K562 (cell line): ENCODE data around the gene PLGRKT. TPM values are rescaled to one million over a fixed set of nuclear protein-coding genes. Genes with fewer than 3 reads are reported as not detected.

ENCODE experiments used
- ATAC-seq: fragments of 200-7000 bp; cut with Tn5 transposase; 3 replicates; pipeline ENCODE4 v1.9.1; 2020; ENCODE audit warnings: moderate library complexity
- BruUV-seq: library from RNA; stranded (reverse); fragments of 400-500 nt; replicated peaks from 2 replicates; lab custom pipeline; 2021; lab: Mats Ljungman, UMichigan
- CTCF ChIA-PET: fragments of 300-600 bp; formaldehyde crosslinking; extraction: SDS; loops from one replicate; lab custom pipeline; 2021; ENCODE audit warnings: low intra/inter-chr PET ratio; lab: Yijun Ruan, JAX
- POLR2A ChIA-PET: fragments of 300-600, 350-650 bp; sonication (Branson Sonifier 250); formaldehyde crosslinking; extraction: SDS; loops from one replicate; lab custom pipeline; 2021; ENCODE audit warnings: antibody characterized with exemption, inconsistent platforms; lab: Yijun Ruan, JAX
- DNase-seq, 4 experiments: peaks; one replicate each; pipeline versions ENCODE4 v3.0.0 to v3.0.0-alpha.2; 2011 to 2018; ENCODE audit warnings: low spot score in 3 of 4, mixed read lengths in 3 of 4; ENCODE audit errors: extremely low read depth in 1 of 4
- FAIRE-seq: peaks from 2 replicates; lab custom pipeline; 2011; peaks lifted over from hg19 to GRCh38; lab: Jason Lieb, UNC
- H2AFZ ChIP-seq: 2 replicates; pipeline ENCODE4 v1.6.0; 2011; ENCODE audit warnings: low read depth, low read length, control low read depth, inconsistent platforms
- H3K27ac ChIP-seq: fragments of 200-600 bp; 3 replicates; pipeline ENCODE4 v1.8.0; 2011; ENCODE audit warnings: low read depth, mild to moderate bottlenecking, control low read depth, inconsistent platforms, low read length, moderate library complexity, mixed read lengths; ENCODE audit errors: extremely low read depth
- H3K27me3 ChIP-seq, 2 experiments: fragments of 300-600 bp in 1 of 2; 2 replicates in 1 of 2; 3 replicates in 1 of 2; pipeline versions ENCODE4 v1.6.0 to v1.8.0; 2011; ENCODE audit warnings: inconsistent platforms in 2 of 2, low read length in 2 of 2, mild to moderate bottlenecking in 1 of 2, mixed read lengths in 1 of 2, moderate library complexity in 1 of 2; ENCODE audit not compliant: control insufficient read depth in 2 of 2, insufficient read depth in 2 of 2
- H3K36me3 ChIP-seq: fragments of 300-600 bp; 3 replicates; pipeline ENCODE4 v1.8.0; 2011; ENCODE audit warnings: mild to moderate bottlenecking, low read length, inconsistent platforms; ENCODE audit not compliant: control insufficient read depth, insufficient read depth
- H3K4me1 ChIP-seq, 2 experiments: fragments of 200-600 bp in 1 of 2; replicated peaks in 1 of 2; 2 replicates in 1 of 2; 3 replicates in 1 of 2; pipeline versions ENCODE4 v1.5.1 to v1.8.0; 2011; ENCODE audit warnings: inconsistent platforms in 2 of 2, low read length in 2 of 2, mild to moderate bottlenecking in 1 of 2, mixed read lengths in 1 of 2, moderate library complexity in 1 of 2; ENCODE audit not compliant: control insufficient read depth in 2 of 2, insufficient read depth in 2 of 2
- H3K4me2 ChIP-seq: 2 replicates; pipeline ENCODE4 v1.6.1; 2011; ENCODE audit warnings: low read length, control low read depth, inconsistent platforms, mixed read lengths; ENCODE audit not compliant: insufficient read depth
- H3K4me3 ChIP-seq: fragments of 200-600 bp; sonication (generic), shearing (Covaris generic); 2 replicates; pipeline ENCODE4 v1.5.1; 2016; ENCODE audit warnings: control low read depth, inconsistent platforms
- H3K79me2 ChIP-seq: fragments of 200-600 bp; 3 replicates; pipeline ENCODE4 v1.8.0; 2011; ENCODE audit warnings: low read length, inconsistent platforms; ENCODE audit not compliant: control insufficient read depth, insufficient read depth
- H3K9ac ChIP-seq, 2 experiments: 2 replicates each; pipeline versions ENCODE4 v1.6.0 to v1.6.1; 2011; ENCODE audit warnings: low read depth in 2 of 2, low read length in 2 of 2, control low read depth in 1 of 2, inconsistent platforms in 1 of 2, mild to moderate bottlenecking in 1 of 2, mixed read lengths in 1 of 2; ENCODE audit not compliant: insufficient read depth in 1 of 2
- H3K9me1 ChIP-seq: one replicate; pipeline ENCODE4 v1.6.0; 2011; ENCODE audit warnings: inconsistent platforms, mild to moderate bottlenecking, low read length, moderate library complexity; ENCODE audit not compliant: control insufficient read depth, insufficient read depth
- H3K9me3 ChIP-seq: replicated peaks from 2 replicates; pipeline ENCODE4 v1.5.1; 2011; ENCODE audit warnings: low read depth, low read length, inconsistent platforms; ENCODE audit not compliant: control insufficient read depth, insufficient read depth
- H4K20me1 ChIP-seq: replicated peaks from 2 replicates; pipeline ENCODE4 v1.6.1; 2011; ENCODE audit warnings: low read length, inconsistent platforms, mixed read lengths; ENCODE audit not compliant: control insufficient read depth, insufficient read depth
- CCNT2 ChIP-seq: IDR thresholded peaks from 2 replicates; pipeline ENCODE4 v1.6.1; 2011; ENCODE audit warnings: borderline replicate concordance, low read depth, mild to moderate bottlenecking, moderate library complexity, mixed read lengths, low read length; ENCODE audit not compliant: insufficient read length; ENCODE audit errors: extremely low read depth
- ESRRA ChIP-seq: fragments of 450-650 bp; IDR thresholded peaks from 2 replicates; pipeline ENCODE4 v1.6.1; 2014; ENCODE audit warnings: low read depth, mild to moderate bottlenecking, moderate library complexity, borderline replicate concordance
- GATAD2A ChIP-seq: fragments of 450-650 bp; IDR thresholded peaks from 2 replicates; pipeline ENCODE4 v1.6.1; 2017
- HDAC2 ChIP-seq: fragments of 450-650 bp; IDR thresholded peaks from 2 replicates; pipeline ENCODE4 v1.6.1; 2016; ENCODE audit warnings: mild to moderate bottlenecking
- HDAC3 ChIP-seq: fragments of 450-650 bp; IDR thresholded peaks from 2 replicates; pipeline ENCODE4 v1.6.1; 2018; ENCODE audit warnings: borderline replicate concordance, mild to moderate bottlenecking, moderate library complexity; ENCODE audit not compliant: partially characterized antibody
- MAFG ChIP-seq: fragments of 450-650 bp; conservative IDR thresholded peaks from 2 replicates; pipeline ENCODE4 v1.6.1; 2016; ENCODE audit warnings: missing genetic modification characterization, missing compliant biosample characterization
- MLLT1 ChIP-seq, 2 experiments: fragments of 450-650 bp; IDR thresholded peaks; 2 replicates each; pipeline ENCODE4 v1.6.1; 2016
- ZNF41 ChIP-seq: fragments of 250-450 bp; sonication (Bioruptor Pico); conservative IDR thresholded peaks from 2 replicates; pipeline ENCODE4 v1.4.0; 2020; ENCODE audit warnings: mild to moderate bottlenecking
- ZNF512 ChIP-seq: IDR thresholded peaks from 2 replicates; pipeline ENCODE4 v1.6.1; 2016; ENCODE audit warnings: missing genetic modification characterization, missing compliant biosample characterization
- WGBS: fragments of 100-300 bp; shearing (Covaris generic); methylation state at CpG from one replicate; pipeline ENCODE4 v1.1.6; 2016; ENCODE audit warnings: low coverage, mixed read lengths; ENCODE audit not compliant: insufficient coverage; ENCODE audit errors: missing lambda C conversion rate; 5-methylcytosine and 5-hydroxymethylcytosine counted together
- in situ Hi-C: fragments of 300-500 bp; cut with MboI; formaldehyde crosslinking; loops from 4 replicates; pipeline ENCODE4 v1.15.0; 2018; ENCODE audit warnings: inconsistent platforms, mixed read lengths
- intact Hi-C: fragments of 100-400 bp; cut with micrococcal nuclease; formaldehyde crosslinking; loops from 2 replicates; pipeline ENCODE4 v1.14.2; 2022
- polyA plus RNA-seq, 8 experiments: library from polyadenylated mRNA; depleted of rRNA in 4 of 8; stranded (reverse) in 5 of 8; unstranded in 3 of 8; fragments of >200 nt; fragmentation: Nextera tagmentation in 2 of 8; fragmentation: Illumina TruSeq in 1 of 8; extraction: Ambion mirVana in 2 of 8; extraction: Trizol in 1 of 8; gene quantifications; 2 replicates each; pipeline versions ENCODE4 v1.2.1 to v1.2.3, GENCODE V29; 2011 to 2014; ENCODE audit warnings: inconsistent platforms in 1 of 8, missing spikeins in 1 of 8
- total RNA-seq, 7 experiments: library from RNA; depleted of rRNA in 6 of 7; stranded (reverse); fragments of >200 nt in 6 of 7; fragmentation: Illumina TruSeq in 2 of 7; extraction: Trizol in 2 of 7; gene quantifications; 2 replicates each; pipeline versions ENCODE4 v1.2.1 to v1.2.3, GENCODE V29; 2011 to 2021; ENCODE audit warnings: low replicate concordance in 1 of 7
- TF ChIP-seq, protein P1 (sequence below): fragments of 450-650 bp; IDR thresholded peaks from 2 replicates; pipeline ENCODE4 v1.6.1; 2016; ENCODE audit warnings: borderline replicate concordance
- TF ChIP-seq, protein P2 (sequence below), 2 experiments: IDR thresholded peaks; 2 replicates each; pipeline ENCODE4 v1.6.1; 2011; ENCODE audit warnings: borderline replicate concordance in 1 of 2, control low read depth in 1 of 2, low read depth in 1 of 2, low read length in 1 of 2, mild to moderate bottlenecking in 1 of 2, mixed read lengths in 1 of 2, moderate library complexity in 1 of 2; ENCODE audit not compliant: insufficient read depth in 1 of 2, insufficient read length in 1 of 2, poor library complexity in 1 of 2, severe bottlenecking in 1 of 2; ENCODE audit errors: extremely low read depth in 1 of 2

The PLGRKT gene
- total and polyA plus RNA-seq, 9 of the 15 experiments (the other 6 are each of a cell fraction or from before 2014, with no cell fraction given), result 4.7 to 13.8 (median 6.5) TPM

DNA sequence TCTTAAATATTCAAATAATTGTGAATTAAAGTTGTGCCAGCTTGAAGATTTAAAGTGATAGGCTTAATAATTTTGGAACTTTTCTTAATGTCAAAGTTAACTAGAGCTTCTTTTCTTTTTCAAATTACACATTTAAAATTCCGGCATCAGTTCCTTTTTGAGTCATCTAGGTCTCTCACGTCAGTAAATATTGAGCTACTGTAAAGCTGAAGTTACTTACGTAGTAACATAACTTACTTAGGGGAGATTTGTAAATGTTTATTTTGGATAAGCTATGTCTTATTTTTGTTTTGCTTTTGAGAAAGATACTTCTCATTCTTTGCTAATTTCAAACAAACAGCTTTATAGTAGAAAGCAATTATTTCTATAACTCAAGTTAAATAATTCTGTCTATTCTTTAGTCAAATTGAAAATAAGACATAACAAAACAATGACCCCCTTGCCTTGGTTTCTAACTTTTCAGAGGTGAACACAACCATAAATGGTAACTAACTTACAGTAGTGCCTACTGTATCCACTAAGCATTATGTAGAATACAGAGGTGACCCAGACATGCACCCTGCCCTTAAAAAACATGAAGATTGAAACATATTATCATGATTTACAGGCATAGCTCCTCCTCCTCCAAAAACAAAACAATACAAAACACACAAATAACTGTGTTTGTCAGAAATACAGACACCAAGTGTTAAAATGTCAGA lies 42.4 kb upstream of the PLGRKT start (continued):
- no peak for TF ChIP-seq ESRRA

DNA sequence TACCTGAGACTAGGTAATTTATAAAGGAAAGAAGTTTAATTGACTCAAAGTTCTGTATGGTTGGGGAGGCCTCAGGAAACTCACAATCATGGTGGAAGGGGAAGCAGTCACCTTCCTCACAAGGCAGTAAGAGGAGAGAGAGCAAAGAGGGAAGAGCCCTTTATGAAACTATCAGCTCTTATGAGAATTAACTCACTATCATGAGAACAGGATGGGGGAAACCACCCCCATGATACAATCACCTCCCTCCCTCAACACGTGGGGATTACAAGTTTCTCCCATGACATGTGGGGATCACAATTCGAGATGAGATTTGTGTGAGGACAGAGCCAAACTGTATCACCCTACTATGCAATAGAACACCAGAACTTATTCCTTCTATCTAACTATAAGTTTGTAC lies 40.5 kb upstream of the PLGRKT start:
- ChIA-PET POLR2A (no interaction called here), CTCF (no interaction called here)
- ATAC-seq (no peak), FAIRE-seq (no peak), DNase-seq (no peak)
- intact Hi-C loops, result no loop called here
- no peak overlapping the region for H3K4me3 ChIP-seq
- in situ Hi-C loops, result no loop called here
- H3K9ac ChIP-seq, result no peak overlapping the region
- no TSS peak for BruUV-seq
- H3K27ac ChIP-seq, result no peak overlapping the region
- no peaks in the 10 kb centered on the region for H3K9me1 ChIP-seq
- 6% methylated on average over 2 of the region's 2 CpGs for WGBS
- H3K79me2 ChIP-seq, result no peaks in the 10 kb centered on the region
- no peaks in the 10 kb centered on the region for H4K20me1 ChIP-seq
- H3K27me3 ChIP-seq, result no peaks in the 10 kb centered on the region
- no peak overlapping the region for H3K4me2 ChIP-seq
- no peaks in the 10 kb centered on the region for H3K9me3 ChIP-seq
- H3K36me3 ChIP-seq, result no peaks in the 10 kb centered on the region
- H3K4me1 ChIP-seq, result no peaks in the 10 kb centered on the region
- no peak overlapping the region for H2AFZ ChIP-seq
- TF ChIP-seq HDAC3 (no peak), MAFG (tag) (no peak), ESRRA (no peak), HDAC2 (no peak), GATAD2A (no peak), ZNF512 (tag) (no peak), ZNF41 (CRISPR knock-in tag) (no peak), CCNT2 (no peak), MLLT1 (IDR thresholded peaks at IDR 0.05) (no peak)
- TF ChIP-seq, protein P1, sequence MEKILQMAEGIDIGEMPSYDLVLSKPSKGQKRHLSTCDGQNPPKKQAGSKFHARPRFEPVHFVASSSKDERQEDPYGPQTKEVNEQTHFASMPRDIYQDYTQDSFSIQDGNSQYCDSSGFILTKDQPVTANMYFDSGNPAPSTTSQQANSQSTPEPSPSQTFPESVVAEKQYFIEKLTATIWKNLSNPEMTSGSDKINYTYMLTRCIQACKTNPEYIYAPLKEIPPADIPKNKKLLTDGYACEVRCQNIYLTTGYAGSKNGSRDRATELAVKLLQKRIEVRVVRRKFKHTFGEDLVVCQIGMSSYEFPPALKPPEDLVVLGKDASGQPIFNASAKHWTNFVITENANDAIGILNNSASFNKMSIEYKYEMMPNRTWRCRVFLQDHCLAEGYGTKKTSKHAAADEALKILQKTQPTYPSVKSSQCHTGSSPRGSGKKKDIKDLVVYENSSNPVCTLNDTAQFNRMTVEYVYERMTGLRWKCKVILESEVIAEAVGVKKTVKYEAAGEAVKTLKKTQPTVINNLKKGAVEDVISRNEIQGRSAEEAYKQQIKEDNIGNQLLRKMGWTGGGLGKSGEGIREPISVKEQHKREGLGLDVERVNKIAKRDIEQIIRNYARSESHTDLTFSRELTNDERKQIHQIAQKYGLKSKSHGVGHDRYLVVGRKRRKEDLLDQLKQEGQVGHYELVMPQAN, result no peak
- TF ChIP-seq, protein P2, sequence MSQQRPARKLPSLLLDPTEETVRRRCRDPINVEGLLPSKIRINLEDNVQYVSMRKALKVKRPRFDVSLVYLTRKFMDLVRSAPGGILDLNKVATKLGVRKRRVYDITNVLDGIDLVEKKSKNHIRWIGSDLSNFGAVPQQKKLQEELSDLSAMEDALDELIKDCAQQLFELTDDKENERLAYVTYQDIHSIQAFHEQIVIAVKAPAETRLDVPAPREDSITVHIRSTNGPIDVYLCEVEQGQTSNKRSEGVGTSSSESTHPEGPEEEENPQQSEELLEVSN (IDR thresholded peaks at IDR 0.05; ENCODE audit: borderline replicate concordance in 1 of 2, extremely low read depth in 1 of 2, insufficient read depth in 1 of 2, insufficient read length in 1 of 2, low read depth in 1 of 2, low read length in 1 of 2, poor library complexity in 1 of 2, severe bottlenecking in 1 of 2), result no peak
